Activated T-cell treated with anti-CD3 and anti-CD28 coated beads for 4 hours (primary cell): ENCODE measurements around the gene FLCN.
"Not testable (repeated sequence)": the region's sequence is repeated elsewhere in the genome, so short reads cannot be mapped to it uniquely, and the experiment has no call there.

ENCODE experiments used
- DNase-seq: peaks from one replicate; pipeline ENCODE4 v3.0.0-alpha.2; 2020

The FLCN gene

GRCh38 chr17:17237026-17237799 lies at the start of gene FLCN:
TSS of gene FLCN (minus strand) at chr17:17237168. CDS start at chr17:17228137, 9,031 bp downstream.
- DNase-seq, result peak; percentile 84

GRCh38 chr17:17285951-17286350 lies 49.0 kb upstream of the FLCN start:
- DNase-seq, result no peak

DNA sequence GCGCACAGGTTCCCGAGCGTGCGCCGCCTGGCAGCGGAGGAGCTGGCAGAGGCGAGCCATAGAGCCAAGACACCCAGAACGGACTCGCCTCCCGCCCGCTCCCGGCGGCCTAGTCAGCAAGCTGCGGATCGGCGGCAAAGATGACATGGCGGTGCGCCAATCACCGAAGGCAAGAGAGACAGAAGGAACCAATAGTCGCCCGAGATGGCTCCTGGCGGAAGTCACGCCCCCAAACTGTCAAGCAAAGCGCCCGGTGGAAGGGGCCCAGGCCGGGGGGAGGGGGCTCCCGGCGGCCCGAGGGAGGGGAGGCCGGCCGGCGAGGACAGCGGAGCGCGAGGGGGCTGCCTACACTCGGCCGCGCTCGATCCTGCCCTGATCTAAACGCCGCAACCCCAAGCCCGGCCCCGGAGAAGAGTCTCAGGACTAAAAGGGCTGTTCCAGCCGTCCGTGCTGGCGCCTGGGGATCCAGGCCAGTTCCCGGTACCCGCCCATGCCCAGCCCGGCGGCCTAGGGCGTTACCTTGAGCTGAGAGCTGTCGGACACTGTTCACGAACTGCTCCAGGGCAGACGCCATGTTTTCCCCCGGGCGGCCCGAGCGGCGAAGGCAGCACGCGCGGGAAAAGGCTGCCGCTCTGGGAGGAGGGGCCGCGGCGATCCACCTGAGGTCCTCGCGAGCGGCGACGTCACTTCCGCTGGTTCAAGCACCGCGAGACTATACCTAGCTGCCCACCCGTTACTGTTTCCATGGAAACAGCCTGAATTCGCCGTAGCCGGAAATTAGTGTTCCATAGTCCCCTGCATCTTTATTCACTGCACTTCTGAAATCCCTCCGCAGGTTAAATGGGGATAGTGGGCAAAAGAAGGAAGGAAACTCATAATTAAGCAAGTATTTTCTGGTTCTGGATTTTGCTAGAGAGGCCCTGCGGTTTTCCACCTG lies 43.9 kb upstream of the FLCN start, which contains the start of gene COPS3:
COPS3 (minus strand) TSS at position 634 of the 937 bp plus-strand sequence; CDS start at position 574, 60 bp downstream.
- DNase-seq, result peak; percentile 95

DNA sequence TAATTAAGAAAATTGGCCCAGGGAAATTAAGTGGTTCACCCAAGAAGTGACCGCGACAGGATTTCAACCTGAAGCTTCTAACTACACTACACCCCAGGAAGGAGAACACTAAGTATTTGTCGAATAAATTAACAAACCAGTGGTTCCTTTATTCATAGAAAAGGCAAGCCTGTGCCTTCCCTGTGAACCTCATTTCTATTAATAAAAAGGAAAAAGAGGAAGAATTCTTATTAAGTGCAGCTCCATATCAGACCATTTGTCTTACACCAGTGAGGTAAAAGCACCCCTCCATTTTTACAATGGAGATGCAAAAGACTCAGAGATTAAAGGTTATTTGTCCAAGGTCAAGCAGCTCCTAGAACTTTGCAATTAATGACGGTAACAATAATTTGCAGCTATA lies 42.3 kb upstream of the FLCN start:
- DNase-seq, result no peak

DNA sequence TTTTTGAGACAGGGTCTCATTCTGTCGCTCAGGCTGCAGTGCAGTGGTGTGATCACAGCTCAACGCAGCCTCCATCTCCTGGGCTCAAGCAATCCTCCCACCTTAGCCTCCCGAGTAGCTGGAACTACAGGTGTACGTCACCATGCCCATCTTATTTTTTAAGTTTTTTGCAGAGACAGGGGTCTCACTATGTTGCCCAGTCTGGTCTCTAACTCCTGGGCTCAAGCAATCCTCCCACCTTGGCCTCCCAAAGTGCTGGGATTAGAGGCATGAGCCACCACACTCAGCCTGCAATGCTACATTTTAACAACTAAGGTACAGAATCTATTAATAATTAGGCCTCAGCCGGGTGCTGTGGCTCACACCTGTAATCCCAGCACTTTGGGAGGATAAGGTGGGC lies 40.5 kb upstream of the FLCN start:
- DNase-seq, result not testable (repeated sequence)

DNA sequence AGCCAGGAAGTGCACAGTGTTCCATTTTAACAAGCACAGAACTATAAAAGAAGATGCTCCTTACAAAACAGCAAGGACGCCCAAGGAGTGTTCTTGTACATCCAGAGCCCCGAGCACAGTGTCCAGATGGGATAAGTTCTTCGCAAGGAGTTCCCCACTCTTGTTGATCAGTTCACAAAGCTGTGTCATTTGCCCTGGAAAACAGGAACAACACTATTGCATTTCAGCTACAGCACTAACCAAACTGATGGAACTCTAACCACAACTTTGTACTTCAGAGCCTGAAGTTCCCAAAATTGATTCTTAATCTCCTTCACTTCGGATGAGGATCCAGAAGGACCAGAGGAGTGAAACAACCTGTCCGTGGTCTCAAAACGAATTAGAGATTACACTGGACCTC lies 39.0 kb upstream of the FLCN start:
- no peak for DNase-seq

- no peak for DNase-seq
Observed at GRCh38 chr17:17269926-17270773, 33.2 kb upstream of the FLCN start.

DNA sequence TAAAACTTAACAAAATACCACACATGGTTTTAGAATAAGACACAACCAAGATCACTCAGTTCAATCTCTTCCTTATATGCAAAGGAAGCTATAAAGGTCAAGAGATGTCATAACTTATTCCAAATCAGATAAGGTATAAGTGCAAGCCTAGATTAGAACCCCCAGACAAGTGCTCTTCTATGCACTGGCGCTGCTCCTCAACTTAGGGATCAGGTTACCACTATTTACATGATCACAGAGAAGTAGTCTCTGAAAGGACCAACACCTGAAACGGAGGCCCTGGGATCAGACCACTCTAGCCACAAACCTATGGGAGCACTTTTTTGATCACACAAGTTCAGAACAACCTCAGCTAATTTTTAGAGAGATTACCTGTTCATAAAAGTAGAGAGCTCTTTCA lies 27.5 kb upstream of the FLCN start:
- DNase-seq, result no peak

- no peak for DNase-seq
Observed at GRCh38 chr17:17258998-17259397, 22.0 kb upstream of the FLCN start.

DNA sequence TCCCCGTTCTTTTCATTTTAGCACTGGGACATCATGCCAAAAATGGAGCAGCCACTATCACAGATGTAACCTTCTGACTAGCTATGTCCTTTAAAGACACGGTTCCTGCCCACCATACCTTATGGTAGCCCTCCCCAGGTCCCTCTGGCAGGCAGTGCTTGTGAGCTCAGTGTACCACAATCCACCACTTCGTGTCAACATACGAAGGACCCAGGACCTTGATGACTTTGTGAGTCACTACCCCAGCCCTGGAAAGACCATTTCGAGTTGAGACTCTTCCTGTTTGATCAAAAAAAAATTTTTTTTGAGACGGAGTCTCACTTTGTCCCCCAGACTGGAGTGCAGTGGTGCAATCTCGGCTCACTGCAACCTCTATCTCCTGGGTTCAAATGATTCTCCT lies 21.0 kb upstream of the FLCN start:
- DNase-seq, result no peak

- no peak for DNase-seq
Observed at GRCh38 chr17:17256316-17256715, 19.3 kb upstream of the FLCN start.

- not testable (repeated sequence) for DNase-seq
Observed at GRCh38 chr17:17255689-17256088, 18.7 kb upstream of the FLCN start.

GRCh38 chr17:17254036-17254435 lies 17.1 kb upstream of the FLCN start:
- no peak for DNase-seq

- DNase-seq, result no peak
Observed at GRCh38 chr17:17253406-17253805, 16.4 kb upstream of the FLCN start.

DNA sequence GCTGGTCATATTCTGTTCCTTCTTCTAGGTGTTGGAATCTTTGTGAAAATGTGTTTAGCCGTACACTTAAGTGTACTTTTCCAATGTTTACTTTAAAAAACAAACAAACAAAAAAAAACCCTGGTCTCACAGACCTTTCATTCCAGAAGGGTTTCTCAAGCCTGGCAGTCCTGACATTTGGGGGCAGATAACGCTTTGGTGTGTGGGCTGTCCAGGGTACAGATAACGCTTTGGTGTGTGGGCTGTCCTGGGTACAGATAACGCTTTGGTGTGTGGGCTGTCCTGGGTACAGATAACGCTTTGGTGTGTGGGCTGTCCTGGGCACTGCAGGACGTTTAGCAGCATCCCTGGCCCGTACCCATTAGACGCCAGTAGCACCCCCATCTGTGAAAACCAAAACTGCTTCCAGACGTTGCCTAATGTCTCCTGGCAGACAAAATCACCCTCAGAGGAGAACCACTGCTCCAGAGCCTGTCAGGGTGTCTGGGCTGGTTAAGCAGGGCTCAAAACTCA lies 15.2 kb upstream of the FLCN start:
- no peak for DNase-seq

DNA sequence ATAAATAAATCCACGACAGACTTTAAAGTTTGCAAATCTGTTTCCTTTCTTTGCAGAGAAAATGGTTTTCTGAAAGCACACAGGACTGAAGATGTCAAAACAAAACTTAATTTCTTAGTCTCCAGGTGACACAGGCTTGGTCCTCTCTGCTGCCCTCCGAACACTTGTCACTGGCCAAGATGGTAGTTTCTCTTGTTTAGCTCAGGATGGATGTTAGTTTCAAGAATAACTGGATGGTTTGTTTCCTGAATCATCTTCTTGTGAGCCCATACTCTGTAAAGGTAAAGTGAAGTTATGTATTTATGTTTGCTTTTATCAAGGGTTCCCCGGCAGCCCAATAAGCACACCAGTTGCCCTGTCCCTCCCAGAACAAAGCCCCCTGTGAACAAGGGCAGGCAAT lies 9.9 kb upstream of the FLCN start:
- DNase-seq, result no peak

GRCh38 chr17:17243163-17243562 lies 6.2 kb upstream of the FLCN start:
- no peak for DNase-seq

DNA sequence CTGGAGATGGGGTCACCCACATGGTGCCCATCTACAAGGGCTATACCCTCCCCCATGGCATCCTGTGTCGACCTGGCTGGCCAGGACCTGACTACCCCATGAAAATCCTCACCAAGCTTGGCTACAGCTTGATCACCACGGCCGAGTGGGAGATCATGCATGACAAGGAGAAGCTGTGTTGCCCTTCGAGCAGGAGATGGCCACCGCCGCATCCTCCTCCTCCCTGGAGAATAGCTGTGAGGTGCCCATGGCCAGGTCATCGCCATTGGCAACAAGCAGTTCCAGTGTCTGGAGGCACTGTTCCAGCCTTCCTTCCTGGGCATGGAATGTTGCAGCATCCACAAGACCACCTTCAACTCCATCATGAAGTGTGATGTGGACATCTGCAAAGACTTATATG lies 5.3 kb upstream of the FLCN start:
- DNase-seq, result no peak

- no peak for DNase-seq
Observed at GRCh38 chr17:17241656-17242055, 4.7 kb upstream of the FLCN start.

DNA sequence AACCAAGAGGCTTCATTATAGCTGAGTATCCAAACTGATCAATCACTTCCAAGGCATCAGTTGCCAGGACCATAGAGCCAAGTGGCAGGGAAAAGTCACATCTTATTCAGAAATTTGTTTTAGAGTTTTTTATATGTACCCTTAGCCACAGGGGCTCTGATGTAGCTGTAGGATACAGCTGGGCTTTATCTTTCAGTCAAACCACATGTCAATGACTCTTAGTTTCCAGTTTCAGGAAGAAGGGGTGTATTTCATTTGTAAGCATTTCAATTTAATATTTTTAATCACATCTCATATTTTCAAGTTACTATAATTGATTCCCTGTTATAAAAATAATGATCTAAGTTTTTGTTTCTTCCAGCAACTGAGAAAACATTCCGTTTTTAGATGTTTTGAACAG lies 2.9 kb upstream of the FLCN start:
- no peak for DNase-seq

DNA sequence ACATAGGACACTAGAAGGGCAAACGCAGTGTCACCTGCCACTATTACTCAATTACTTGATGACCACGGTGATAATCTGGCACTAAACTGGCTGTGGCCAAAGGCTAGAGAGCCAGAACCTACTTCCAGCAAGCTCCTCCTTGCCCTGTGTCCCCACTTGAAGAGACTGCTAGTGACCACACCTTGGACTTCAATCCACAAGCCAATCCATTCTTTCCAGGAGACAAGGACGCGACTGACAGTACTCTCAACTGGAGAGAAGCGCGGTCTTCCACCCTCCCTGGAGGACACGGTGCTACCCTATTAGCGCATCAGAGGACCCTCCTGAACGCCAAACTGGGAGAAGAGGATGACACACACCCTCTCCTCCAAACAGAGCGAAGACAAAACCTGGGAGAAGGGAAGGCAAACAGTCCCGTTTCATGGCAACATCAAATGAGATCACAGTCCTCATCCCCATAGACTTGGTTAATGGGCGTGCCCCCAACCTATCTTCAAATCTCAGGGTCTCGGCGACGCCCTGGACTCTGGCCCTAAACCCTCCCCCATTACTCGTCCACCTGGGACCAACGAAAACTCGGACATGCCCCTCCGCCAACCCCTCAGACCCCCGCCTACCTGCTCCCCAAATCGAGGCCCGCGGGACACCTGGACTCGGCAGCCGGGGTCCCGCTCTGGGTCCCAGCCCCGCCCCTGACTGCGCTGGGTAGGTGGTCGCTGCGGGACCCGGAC lies 508 bp downstream of the FLCN start:
- DNase-seq, result no peak
